GM21447 (cell line): ENCODE measurements around the gene RPUSD2.
A peak's percentile ranks its signal among the peaks of the same experiment; 100 is the strongest.
"Not testable (repeated sequence)": the region's sequence is repeated elsewhere in the genome, so short reads cannot be mapped to it uniquely, and the experiment has no call there.

Experiments
- ATAC-seq: cut with Tn5 transposase; IDR thresholded peaks from one replicate; pipeline ENCODE4 v1.9.1; 2021; ENCODE audit not compliant: unreplicated experiment

The RPUSD2 gene

DNA sequence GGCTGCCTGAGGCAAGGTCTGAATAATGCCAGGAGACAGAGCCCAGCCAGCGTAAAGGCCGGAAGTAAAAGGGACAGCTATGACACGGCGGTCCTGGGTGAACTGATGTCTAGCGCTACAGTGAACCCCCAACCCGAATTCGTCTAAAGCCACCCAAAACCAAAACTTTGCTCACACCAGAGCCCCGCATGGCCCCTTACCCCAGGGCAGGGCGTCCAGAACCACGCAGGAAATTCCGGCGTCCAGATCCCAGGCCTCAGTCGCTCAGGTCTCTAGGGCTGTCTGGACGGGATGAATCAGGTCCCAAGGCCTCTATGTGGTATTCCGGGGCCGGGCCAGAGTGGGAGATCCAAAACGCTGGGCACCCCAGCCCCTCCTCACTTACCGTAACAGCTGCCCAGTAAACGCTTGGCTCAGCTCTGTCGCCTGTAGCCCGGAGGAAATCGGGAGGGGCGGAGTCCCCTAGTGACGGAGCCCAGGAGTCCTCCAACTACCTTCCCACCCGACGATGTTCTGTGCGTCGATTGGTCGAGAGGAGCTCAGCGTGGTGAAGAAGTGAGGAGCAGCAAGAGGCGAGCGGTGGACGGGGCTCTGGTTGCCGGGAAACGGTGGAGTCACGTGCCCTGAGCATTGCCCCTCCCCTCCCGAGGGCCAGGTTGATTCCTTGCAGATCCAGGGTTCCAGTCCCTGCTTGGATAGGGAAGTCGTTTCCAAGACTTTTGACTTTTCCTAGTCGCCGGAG is 4.3 kb upstream of the RPUSD2 start, which contains the start of gene CCDC32:
Gene CCDC32, minus strand, starts transcription at position 452 of the 742 bp plus-strand sequence. CDS start 2,027 bp downstream, outside the sequence.
- peak; percentile 94 for ATAC-seq

DNA sequence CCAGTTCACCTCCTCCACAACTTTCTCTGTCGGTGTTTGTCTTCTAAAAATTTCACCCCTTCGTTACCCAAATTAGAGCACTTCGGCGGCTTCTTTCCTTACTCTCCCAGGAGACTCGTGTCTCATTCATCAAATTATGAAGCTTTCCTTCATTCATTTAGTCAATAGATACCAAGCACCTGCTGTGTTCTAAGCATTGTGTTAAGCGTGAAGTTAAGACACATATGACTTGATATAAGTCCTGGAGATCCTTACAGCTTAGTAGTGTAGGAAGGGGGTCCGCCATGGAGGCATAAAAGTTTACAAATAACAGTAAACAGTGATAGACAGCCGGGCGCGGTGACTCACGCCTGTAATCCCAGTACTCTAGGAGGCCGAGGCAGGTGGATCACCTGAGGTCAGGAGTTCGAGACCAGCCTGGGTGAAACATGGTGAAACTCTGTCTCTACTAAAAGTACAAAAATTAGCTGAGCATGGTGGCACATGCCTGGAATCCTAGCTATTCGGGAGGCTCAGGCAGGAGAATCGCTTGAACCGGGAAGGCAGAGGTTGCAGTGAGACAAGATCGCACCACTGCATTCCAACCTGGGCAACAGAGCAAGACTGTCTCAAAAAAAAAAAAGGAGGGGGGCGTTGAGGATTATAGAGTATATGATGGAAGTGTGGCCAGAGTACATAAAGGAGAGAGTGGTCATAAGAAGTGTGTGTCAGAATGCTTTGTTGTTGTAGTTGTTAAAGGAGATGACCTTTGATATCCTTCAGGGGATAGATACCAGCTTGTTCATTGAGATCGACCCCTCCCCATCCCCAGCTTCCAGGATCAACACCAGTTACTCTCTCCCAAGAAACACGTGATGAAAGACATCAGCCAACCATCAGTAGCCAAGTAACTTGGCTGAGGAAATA is 3.5 kb upstream of the RPUSD2 start:
- ATAC-seq = no peak

GRCh38 chr15:40567111-40567510 is 2.0 kb upstream of the RPUSD2 start:
- no peak for ATAC-seq

GRCh38 chr15:40575113-40575512 is 6.0 kb downstream of the RPUSD2 start:
- ATAC-seq = no peak

- ATAC-seq = not testable (repeated sequence)
Measured at GRCh38 chr15:40576914-40577313, 7.8 kb downstream of the RPUSD2 start.

GRCh38 chr15:40578892-40579291 is 9.8 kb downstream of the RPUSD2 start:
- ATAC-seq = no peak

DNA sequence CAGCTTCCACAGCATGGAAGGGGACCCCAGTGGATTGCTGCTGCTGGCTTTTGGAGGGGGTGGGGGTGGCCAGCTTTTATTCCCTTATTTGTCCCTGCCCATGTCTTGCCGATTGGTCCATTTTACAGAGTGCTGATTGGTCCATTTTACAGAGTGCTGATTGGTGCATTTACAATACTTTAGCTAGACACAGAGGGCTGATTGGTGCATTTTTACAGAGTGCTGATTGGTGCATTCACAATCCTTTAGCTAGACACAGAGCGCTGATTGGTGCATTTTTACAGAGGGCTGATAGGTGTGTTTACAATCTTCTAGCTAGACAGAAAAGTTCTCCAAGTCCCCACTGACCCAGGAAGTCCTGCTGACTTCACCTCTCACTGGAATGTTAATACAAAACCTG is 12.7 kb downstream of the RPUSD2 start:
- ATAC-seq = not testable (repeated sequence)

- ATAC-seq = no peak
Measured at GRCh38 chr15:40582726-40583246, 13.7 kb downstream of the RPUSD2 start.

GRCh38 chr15:40584191-40584590 is 15.1 kb downstream of the RPUSD2 start:
- ATAC-seq = no peak

DNA sequence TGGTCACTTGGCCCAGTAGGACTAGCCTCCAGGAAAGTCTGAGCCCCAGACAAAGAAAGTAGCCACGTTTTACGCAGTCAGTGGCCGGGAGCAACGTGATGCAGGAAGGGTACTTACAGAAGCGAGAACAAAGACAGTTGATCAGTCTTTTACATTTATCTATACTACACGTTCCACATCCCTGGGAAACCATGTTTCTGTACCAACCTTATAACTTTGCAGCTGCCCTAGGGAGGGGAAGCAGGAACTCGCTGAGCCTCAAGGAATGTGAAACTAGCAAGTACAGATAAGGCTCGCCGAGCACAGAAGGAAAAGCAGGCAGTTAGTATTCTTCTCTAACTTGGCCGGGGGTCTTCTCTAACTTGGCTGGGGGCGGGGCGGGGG is 21.6 kb downstream of the RPUSD2 start:
- ATAC-seq = no peak

DNA sequence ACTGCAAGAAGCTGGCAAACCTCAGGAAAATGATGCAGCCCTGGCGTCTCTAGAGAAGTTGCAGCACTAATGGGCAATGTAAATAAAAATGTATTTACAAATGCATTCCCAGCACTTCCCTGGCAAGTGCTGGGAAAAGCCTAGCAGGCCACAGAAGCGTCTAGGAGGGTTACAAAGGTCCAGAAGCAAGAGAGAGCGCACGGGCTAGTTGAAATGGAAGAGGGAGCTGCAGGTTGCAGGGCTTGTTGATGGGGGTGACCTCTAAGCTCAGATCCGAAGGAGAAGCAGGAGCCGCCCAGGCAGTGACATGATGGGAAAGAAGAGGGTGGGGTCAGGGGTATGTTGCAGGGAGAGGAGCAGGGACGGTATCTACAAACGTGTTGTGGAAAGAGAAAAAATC is 22.3 kb downstream of the RPUSD2 start:
- no peak for ATAC-seq

GRCh38 chr15:40593165-40593564 is 24.1 kb downstream of the RPUSD2 start:
- no peak for ATAC-seq

DNA sequence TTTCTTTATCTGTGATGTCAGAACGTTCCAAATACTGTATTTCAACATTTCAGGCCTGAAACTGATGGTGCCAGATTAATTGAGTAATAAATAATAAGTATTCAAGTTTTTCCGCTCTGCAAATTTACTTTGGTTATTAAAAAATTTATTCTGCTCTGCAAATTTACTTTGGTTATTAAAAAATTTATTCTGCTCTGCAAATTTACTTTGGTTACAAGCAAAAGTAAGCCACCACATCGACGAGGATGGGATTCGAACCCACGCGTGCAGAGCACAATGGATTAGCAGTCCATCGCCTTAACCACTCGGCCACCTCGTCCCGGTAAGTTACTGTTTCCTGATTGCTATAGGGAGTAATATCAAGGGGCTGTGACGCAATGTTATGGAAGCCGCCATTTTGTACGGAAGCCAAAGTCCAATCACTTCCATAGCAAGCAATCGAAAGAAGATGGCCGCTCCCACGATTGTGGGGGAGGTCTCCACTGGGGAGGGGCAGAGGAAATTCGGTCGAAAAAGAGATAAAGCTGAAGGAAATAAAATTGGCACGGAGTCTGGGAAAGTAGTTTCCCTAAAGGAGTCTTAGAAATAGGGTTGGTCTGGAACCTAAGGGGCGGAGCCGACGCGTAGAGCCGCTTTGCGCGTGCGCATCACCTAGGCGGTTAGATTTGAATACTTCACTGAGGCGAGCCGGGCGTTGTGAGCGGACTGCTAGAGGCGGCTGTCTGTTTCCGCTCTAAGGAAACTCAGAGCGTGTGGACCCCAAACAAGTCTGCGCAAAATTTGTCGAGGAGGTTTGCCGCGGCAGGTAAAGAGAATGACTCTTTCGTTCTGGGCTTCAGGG is 24.7 kb downstream of the RPUSD2 start, which contains the start of gene KNL1:
Gene KNL1, plus strand, starts transcription at position 662 of the 841 bp plus-strand sequence. CDS start 8,683 bp downstream, outside the sequence.
- peak; percentile 61 for ATAC-seq

GRCh38 chr15:40594429-40594836 is 25.3 kb downstream of the RPUSD2 start:
- peak; percentile 43 for ATAC-seq

DNA sequence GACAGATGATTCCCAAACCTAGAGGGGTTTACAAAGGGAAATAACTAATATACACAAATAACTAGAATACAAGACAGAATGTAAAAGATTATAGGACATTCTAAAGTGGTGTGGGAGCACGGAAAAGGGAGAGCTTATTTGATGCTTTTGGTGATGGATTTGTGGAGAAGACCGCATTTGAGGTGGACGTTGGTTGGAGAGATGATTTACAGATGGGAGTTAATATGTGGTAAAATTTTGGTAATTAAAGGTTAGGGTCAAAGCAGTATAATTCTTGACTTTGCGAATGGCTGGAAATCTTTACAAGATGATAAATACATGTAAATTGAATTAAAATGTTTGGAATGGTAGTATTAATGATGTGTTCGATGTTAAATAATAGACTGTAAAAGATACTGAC is 26.1 kb downstream of the RPUSD2 start:
- no peak for ATAC-seq

GRCh38 chr15:40595773-40596172 is 26.7 kb downstream of the RPUSD2 start:
- ATAC-seq = no peak

DNA sequence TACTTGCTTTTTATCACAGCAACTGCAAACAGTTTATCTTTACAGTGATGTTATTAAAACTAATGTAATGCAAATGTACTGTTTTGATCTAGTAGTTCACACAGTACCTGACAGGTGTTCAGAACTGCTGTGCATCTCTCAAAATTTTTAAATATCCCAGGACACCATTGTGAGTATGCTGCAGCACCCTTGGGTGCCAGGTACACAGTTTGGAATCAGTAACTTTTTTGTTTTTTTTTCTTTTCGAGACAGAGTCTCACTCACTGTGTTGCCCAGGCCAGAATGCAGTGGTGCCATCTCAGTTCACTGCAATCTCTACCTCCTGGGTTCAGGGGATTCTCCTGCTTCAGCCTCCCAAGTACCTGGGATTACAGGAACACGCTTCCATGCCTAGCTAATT is 27.9 kb downstream of the RPUSD2 start:
- no peak for ATAC-seq

- ATAC-seq = no peak
Measured at GRCh38 chr15:40598126-40598525, 29.0 kb downstream of the RPUSD2 start.

DNA sequence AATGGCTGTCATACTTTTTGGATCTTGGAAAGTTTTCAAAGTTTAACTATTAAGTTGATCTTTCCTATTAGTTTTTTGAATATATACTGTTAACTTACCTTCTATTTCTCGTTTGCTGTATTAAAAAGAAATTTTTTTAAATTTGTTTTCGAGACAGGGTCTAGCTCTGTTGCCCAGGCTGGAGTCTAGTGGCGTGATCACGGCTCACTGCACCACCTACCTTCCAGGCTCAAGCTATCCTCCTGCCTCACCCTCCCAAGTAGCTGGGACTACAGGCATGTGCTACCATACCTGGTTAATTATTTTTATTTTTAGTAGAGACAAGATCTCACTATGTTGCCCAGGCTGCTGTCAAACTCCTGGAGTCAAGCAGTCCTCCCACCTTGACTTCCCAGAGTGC is 29.6 kb downstream of the RPUSD2 start:
- no peak for ATAC-seq

DNA sequence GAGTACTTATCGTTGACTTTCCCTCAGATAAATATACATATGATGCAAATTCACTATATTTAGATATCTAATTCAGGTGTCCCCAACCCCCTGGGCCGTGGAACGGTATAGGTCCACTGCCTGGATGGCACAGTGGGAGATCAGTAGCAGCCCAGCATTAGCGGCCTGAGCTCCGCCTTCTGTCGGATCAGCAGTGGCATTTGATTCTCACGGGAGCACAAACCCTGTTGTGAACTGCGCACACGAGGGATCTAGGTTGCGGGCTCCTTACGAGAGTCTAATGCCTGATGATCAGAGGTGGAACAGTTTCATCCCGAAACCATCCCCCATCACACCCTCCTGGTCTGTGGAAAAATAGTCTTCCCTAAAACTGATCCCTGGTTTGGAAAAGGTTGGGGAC is 31.9 kb downstream of the RPUSD2 start:
- ATAC-seq = no peak

- ATAC-seq = no peak
Measured at GRCh38 chr15:40603935-40604334, 34.8 kb downstream of the RPUSD2 start.
